Lung (tissue), 16 donors: Measurements from ENCODE around the gene LACRT. TPM values are rescaled to one million over a fixed set of nuclear protein-coding genes. Genes with fewer than 3 reads are reported as not detected.

ENCODE experiments used
- ATAC-seq: fragments of 200-7000 bp; cut with Tn5 transposase; one replicate; pipeline ENCODE4 v1.9.1; 2020; ENCODE audit warnings: moderate number of reproducible peaks; ENCODE audit not compliant: insufficient read depth, low FRiP score
- DNase-seq, 3 donors: peaks; one replicate each; pipeline ENCODE4 v3.0.0-alpha.2; 2013 to 2017
- H3K27ac ChIP-seq, 2 donors: one replicate each; pipeline ENCODE4 v1.5.1; 2013; ENCODE audit warnings: mild to moderate bottlenecking in 2 of 2, moderate library complexity in 2 of 2, control low read depth in 1 of 2, inconsistent platforms in 1 of 2, low read depth in 1 of 2, low read length in 1 of 2
- H3K27me3 ChIP-seq, 3 donors: one replicate each; pipeline ENCODE4 v1.5.1; 2013; ENCODE audit warnings: low read length in 2 of 3; ENCODE audit not compliant: control insufficient read depth in 3 of 3, insufficient read depth in 3 of 3
- H3K36me3 ChIP-seq, 4 donors: one replicate each; pipeline ENCODE4 v1.5.1; 2013; ENCODE audit warnings: low read length in 4 of 4, mild to moderate bottlenecking in 1 of 4, moderate library complexity in 1 of 4; ENCODE audit not compliant: control insufficient read depth in 4 of 4, insufficient read depth in 4 of 4
- H3K4me1 ChIP-seq, 5 donors: one replicate each; pipeline ENCODE4 v1.5.1; 2013; ENCODE audit warnings: low read length in 5 of 5, mild to moderate bottlenecking in 2 of 5, moderate library complexity in 1 of 5; ENCODE audit not compliant: control insufficient read depth in 5 of 5, insufficient read depth in 5 of 5
- H3K4me3 ChIP-seq: one replicate; pipeline ENCODE4 v1.5.1; 2013; ENCODE audit warnings: mild to moderate bottlenecking, control low read depth, moderate library complexity
- H3K9ac ChIP-seq, 2 donors: one replicate each; pipeline ENCODE4 v1.5.1; 2013; ENCODE audit warnings: low read length in 2 of 2, control low read depth in 1 of 2; ENCODE audit not compliant: insufficient read depth in 1 of 2
- H3K9me3 ChIP-seq, 4 donors: one replicate each; pipeline ENCODE4 v1.5.1; 2013; ENCODE audit warnings: low read length in 3 of 4, mild to moderate bottlenecking in 1 of 4, moderate library complexity in 1 of 4; ENCODE audit not compliant: control insufficient read depth in 4 of 4, insufficient read depth in 3 of 4
- WGBS, 2 donors: extraction: QIAGEN DNeasy Blood & Tissue Kit; methylation state at CpG; one replicate each; pipeline ENCODE4 v1.1.7; 2013; 5-methylcytosine and 5-hydroxymethylcytosine counted together
- long read RNA-seq, 5 donors: transcript quantifications; one replicate each; lab custom pipeline, GENCODE V29; 2026
- polyA plus RNA-seq, 2 donors: library from polyadenylated mRNA; stranded (reverse); fragments of 200-250 nt; gene quantifications; one replicate each; pipeline ENCODE4 v1.2.1, GENCODE V29; 2013
- total RNA-seq, 2 donors: library from RNA; depleted of rRNA in 1 of 2; stranded (reverse); fragments of >200 nt in 1 of 2; gene quantifications; one replicate each; pipeline ENCODE4 v1.2.1, GENCODE V29; 2014 to 2021
- TF ChIP-seq, protein P1 (sequence below): IDR thresholded peaks from 2 replicates; pipeline ENCODE4 v1.5.1; 2012; ENCODE audit warnings: mild to moderate bottlenecking; ENCODE audit errors: control extremely low read depth, extremely low read depth
- donor health status: control.
- donor health status: control.
- donor health status: Bipolar disorder and iron deficiency.
- donor health status: healthy.
- donor health status: DM: yes; HTN: yes; CAD: no.

The LACRT gene, protein sequence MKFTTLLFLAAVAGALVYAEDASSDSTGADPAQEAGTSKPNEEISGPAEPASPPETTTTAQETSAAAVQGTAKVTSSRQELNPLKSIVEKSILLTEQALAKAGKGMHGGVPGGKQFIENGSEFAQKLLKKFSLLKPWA
- total RNA-seq = not detected
- not detected for polyA plus RNA-seq
- long read RNA-seq, donor 1 = 0 reads
- long read RNA-seq, donor 2 = 0 reads
- long read RNA-seq, donor 3 = 0 reads
- long read RNA-seq, donor 4 = 0 reads
- long read RNA-seq, donor 5 = 0 reads

DNA sequence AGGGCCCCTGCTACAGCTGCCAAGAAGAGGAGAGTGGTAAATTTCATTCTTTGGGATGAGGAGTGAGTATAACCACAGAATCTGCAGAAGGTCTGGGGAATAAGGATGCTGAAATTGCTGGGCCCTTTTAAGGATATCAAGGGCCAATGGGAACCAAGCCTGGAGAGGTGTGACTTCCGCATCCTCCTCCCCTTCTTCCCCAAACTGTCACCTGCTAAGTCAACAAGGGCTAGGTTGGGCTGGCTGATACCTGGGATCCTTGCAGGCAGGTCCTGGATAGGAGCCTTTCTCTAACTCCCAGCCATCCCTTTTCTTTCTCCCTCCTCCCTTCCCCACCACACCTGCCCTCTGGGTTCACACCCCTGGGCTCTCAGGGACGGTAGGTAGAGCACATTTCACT lies at the start of gene LACRT:
Gene LACRT, minus strand, starts transcription at position 101 of the 400 bp plus-strand sequence. Its CDS starts 54 bp downstream, at position 47.
- Histone ChIP-seq H3K9ac (no peak within 1 kb of the TSS), H3K36me3 (no peaks in the 10 kb centered on the region), H3K4me1 (no peaks in the 10 kb centered on the region), H3K27me3 (no peaks in the 10 kb centered on the region), H3K4me3 (no peak within 1 kb of the TSS), H3K27ac (no peak within 1 kb of the TSS), H3K9me3 (peaks cover 0 to 2% (median 0%) of the 10 kb centered on the region in 4 donors)
- ATAC-seq (no peak), DNase-seq (no peak)
- WGBS, 2 donors = 83 to 86% methylated on average over 2 of the region's 2 CpGs
- TF ChIP-seq, protein P1, sequence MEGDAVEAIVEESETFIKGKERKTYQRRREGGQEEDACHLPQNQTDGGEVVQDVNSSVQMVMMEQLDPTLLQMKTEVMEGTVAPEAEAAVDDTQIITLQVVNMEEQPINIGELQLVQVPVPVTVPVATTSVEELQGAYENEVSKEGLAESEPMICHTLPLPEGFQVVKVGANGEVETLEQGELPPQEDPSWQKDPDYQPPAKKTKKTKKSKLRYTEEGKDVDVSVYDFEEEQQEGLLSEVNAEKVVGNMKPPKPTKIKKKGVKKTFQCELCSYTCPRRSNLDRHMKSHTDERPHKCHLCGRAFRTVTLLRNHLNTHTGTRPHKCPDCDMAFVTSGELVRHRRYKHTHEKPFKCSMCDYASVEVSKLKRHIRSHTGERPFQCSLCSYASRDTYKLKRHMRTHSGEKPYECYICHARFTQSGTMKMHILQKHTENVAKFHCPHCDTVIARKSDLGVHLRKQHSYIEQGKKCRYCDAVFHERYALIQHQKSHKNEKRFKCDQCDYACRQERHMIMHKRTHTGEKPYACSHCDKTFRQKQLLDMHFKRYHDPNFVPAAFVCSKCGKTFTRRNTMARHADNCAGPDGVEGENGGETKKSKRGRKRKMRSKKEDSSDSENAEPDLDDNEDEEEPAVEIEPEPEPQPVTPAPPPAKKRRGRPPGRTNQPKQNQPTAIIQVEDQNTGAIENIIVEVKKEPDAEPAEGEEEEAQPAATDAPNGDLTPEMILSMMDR = no peak

DNA sequence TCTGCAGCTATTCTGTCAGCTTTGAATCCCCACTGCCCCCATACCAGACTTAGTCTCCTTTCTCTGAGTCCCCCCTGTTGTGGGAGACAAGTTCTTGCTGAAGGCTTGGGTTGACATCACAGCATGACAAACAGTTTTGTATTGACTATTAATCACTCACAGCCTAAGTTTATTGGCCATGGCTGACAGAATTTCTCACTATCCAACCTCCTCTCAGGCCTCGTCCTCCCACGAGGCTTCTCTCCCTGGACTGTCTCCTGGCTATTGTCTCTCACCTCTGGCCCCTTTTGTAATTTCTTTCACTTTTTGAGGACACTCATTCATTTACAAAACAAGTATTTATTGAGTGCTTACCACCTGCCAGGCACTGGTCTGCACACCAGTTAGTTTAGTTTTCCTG lies 48.7 kb upstream of the LACRT start:
- H3K27ac ChIP-seq = no peak overlapping the region
- DNase-seq (no peak), ATAC-seq (no peak)
- 35 to 66% methylated on average over 2 of the region's 2 CpGs for WGBS, 2 donors
- H3K9ac ChIP-seq = no peak overlapping the region
- TF ChIP-seq, protein P1 = no peak
- H3K4me3 ChIP-seq = no peak overlapping the region
- peaks cover 0 to 2% (median 0%) of the 10 kb centered on the region in 3 donors for H3K27me3 ChIP-seq
- peaks cover 0 to 5% (median 0%) of the 10 kb centered on the region in 5 donors for H3K4me1 ChIP-seq
- H3K36me3 ChIP-seq = no peaks in the 10 kb centered on the region
- H3K9me3 ChIP-seq = peaks cover 0 to 4% (median 1%) of the 10 kb centered on the region in 4 donors

DNA sequence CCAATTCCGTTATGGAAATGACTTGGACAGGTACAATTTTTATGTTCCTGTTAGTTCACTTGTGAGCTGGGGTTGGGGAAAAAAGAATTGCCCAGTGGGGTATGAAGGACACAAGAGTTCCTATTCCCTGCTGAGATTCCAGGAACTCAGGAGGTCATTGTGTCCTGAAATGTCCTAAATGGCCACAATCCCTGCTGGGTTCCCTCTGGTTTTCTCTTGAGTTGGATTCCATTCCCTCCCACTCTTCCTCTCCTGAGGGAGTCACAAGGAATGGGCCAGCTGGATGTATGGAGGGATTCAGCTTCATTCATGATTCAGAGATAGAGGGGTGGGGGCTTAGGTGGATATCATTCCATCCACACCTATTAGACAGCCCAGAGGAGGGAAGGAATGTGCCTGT lies 48.0 kb upstream of the LACRT start:
- DNase-seq = no peak
- H3K4me1 ChIP-seq = peaks cover 0 to 5% (median 0%) of the 10 kb centered on the region in 5 donors
- H3K27me3 ChIP-seq = peaks cover 0 to 2% (median 0%) of the 10 kb centered on the region in 3 donors
- TF ChIP-seq, protein P1 = no peak
- no peak overlapping the region for H3K4me3 ChIP-seq
- H3K9me3 ChIP-seq = peaks cover 0 to 4% (median 1%) of the 10 kb centered on the region in 4 donors
- H3K9ac ChIP-seq = no peak overlapping the region
- H3K27ac ChIP-seq = no peak overlapping the region
- H3K36me3 ChIP-seq = no peaks in the 10 kb centered on the region
- 87 to 96% methylated on average over 1 of the region's 1 CpG for WGBS, 2 donors
- no peak for ATAC-seq
